22Rv1 (cell line): ENCODE data around the gene MAP3K8.

ENCODE experiments used
- H3K27ac ChIP-seq: fragments of 450-650 bp; 2 replicates; pipeline ENCODE4 v1.5.1; 2017
- ZFX ChIP-seq: fragments of 450-650 bp; IDR thresholded peaks from 2 replicates; pipeline ENCODE4 v1.6.1; 2017; ENCODE audit warnings: antibody characterized with exemption, borderline replicate concordance
- TF ChIP-seq, protein P1 (sequence below): fragments of 450-650 bp; IDR thresholded peaks from 2 replicates; pipeline ENCODE4 v1.5.1; 2017; ENCODE audit warnings: mild to moderate bottlenecking

Gene MAP3K8

DNA sequence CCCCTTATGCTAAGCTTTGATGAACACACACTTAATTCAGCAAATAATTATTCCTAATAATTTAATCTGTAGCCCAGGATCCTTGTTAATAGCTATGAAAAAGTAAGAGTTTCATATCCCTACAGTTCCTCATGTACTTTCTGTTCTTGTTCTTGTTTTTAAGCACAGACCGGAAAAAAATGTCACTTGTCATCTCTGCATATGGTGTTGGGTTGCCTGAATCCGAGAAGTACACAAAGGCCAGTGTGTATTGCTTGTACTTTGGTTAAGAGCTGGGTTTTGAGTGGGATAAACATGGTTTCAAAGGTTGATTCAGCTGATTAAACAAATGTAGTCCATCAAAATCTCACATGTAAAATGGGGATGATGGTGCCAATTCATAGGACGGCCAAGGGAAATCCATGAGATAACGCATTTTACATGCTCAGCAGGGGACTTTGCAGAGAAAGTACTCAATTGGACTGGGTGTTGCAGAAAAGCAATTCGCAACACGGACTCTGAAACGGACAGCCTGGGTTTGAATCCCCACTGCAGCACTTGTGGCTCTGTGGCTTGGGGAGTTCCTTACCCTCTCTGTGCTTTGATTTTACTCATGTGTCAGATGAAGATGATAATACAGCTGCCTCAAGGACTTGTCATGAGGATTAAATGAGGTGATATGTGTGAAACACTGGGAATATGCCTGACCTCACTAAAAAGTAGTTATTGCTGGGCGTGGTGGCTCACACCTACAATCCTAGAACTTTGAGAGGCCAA lies 71.7 kb downstream of the MAP3K8 start:
- no peak for TF ChIP-seq ZFX
- TF ChIP-seq, protein P1, sequence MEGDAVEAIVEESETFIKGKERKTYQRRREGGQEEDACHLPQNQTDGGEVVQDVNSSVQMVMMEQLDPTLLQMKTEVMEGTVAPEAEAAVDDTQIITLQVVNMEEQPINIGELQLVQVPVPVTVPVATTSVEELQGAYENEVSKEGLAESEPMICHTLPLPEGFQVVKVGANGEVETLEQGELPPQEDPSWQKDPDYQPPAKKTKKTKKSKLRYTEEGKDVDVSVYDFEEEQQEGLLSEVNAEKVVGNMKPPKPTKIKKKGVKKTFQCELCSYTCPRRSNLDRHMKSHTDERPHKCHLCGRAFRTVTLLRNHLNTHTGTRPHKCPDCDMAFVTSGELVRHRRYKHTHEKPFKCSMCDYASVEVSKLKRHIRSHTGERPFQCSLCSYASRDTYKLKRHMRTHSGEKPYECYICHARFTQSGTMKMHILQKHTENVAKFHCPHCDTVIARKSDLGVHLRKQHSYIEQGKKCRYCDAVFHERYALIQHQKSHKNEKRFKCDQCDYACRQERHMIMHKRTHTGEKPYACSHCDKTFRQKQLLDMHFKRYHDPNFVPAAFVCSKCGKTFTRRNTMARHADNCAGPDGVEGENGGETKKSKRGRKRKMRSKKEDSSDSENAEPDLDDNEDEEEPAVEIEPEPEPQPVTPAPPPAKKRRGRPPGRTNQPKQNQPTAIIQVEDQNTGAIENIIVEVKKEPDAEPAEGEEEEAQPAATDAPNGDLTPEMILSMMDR, result no peak
- H3K27ac ChIP-seq, result no peak overlapping the region

DNA sequence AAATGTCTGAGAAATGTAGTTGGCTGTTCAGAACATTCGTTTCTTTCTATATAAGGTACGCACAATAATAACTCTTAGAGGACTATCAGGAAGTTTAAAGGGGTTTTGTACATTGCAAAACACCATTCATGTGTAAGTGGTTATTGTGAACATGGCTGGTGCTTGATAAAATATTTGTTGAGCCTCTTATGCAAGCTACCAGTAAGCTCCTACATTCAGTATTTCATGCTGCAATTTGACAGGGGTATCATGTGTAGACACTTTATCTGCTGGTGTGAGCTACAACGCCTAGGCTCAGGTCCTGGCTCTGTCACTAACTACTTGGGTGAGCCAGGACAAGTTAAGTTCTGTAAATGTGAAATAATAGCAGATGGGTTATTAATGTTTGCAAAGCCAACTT lies 75.5 kb downstream of the MAP3K8 start:
- no peak overlapping the region for H3K27ac ChIP-seq
- TF ChIP-seq, protein P1, result no peak
- TF ChIP-seq ZFX, result no peak

DNA sequence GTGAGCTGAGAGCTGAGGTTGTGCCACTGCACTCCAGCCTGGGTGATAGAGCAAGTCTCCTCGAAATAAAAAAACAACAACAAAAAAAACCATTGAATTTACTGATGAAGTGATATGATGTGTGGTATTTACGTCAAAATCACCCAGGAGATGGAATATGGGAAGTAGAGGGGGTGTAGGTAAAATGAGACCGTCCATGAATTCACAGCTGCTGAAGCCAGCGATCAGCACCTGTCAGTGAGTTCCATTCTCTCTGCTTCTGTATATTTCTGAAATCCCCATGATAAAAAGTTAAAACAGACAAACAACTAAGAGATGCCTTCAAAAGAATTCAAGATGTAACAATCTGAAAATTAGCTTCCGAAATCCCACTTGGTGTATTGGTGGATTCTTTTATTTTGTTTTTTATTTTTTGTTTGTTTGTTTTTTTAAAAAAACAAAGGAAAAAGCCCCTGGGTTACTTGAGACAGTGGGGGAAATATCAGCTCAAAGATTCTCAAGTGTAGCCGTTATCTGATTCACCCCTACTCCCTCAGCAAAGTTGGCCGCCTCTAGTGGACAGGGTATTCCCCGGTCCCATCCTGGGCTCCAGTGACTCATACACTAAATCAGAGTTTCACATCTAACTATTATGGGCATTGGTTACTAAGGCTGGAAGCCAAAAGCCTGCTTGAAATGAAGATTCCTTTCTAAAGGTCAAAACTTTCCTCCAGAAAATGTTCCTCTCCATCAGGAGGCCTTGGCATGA lies 76.4 kb downstream of the MAP3K8 start:
- TF ChIP-seq, protein P1, result no peak
- no peak for TF ChIP-seq ZFX
- no peak overlapping the region for H3K27ac ChIP-seq

DNA sequence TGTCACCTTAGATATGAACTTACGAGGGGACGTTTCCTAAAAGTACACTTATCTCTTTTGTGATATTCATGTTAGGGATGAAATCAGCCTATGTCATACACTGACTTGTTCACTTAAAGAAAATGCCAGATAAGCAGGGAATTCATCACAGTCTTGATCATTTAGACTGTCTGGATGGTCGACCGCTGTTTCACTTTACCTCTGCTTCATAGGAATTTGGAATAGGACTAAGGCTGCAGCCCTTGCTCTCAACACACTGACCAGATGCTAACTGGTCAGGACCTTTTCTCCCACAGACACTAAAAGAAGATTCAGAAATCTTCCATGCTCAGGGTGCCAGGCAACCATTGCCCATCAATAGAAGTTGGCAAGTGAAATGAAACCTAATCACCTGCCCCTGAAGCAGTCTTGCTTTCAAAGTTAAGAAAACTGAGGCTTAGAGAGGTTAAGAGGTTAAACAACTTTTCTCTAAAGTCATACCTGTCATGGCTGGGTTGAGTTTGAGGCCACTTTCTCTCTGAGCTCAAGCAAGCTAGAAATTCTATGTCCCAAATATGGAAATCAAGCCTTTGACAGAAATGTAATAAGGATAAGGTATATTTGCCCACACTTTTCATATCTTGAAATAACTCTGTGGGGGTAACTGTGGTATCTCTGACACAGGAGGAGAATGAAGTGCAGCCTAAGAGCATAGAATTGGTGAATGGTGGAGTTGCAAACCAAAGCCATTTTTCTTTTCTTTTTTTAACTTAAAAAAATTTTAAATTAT lies 77.1 kb downstream of the MAP3K8 start:
- no peak for TF ChIP-seq ZFX
- TF ChIP-seq, protein P1, result no peak
- no peak overlapping the region for H3K27ac ChIP-seq
